ENCODE results near the gene SAFB. TPM values are rescaled to one million over a fixed set of nuclear protein-coding genes. Genes with fewer than 3 reads are reported as not detected.

SAFB gene
- total RNA-seq, 1 donor from 2014 or later = 61.1 TPM

- H3K9ac ChIP-seq (ENCODE audit: low read depth in 1 of 3, low read length in 3 of 3) = no peak overlapping the region
- H3K27ac ChIP-seq (ENCODE audit: low read depth, low read length) = no peak overlapping the region
- H3K4me3 ChIP-seq (ENCODE audit: low read length in 3 of 3) = no peak overlapping the region
- peaks cover 43 to 56% (median 46%) of the 10 kb centered on the region in 3 donors for H3K36me3 ChIP-seq (ENCODE audit: control insufficient read depth in 3 of 3, insufficient read depth in 3 of 3, low read length in 3 of 3)
- H3K27me3 ChIP-seq (ENCODE audit: control insufficient read depth in 3 of 3, insufficient read depth in 3 of 3, low read length in 3 of 3) = no peaks in the 10 kb centered on the region
- no peaks in the 10 kb centered on the region for H3K4me1 ChIP-seq (ENCODE audit: control insufficient read depth in 3 of 3, insufficient read depth in 3 of 3, low read length in 3 of 3)
- H3K9me3 ChIP-seq (ENCODE audit: control insufficient read depth in 3 of 3, low read length in 3 of 3) = no peaks in the 10 kb centered on the region
Observed at GRCh38 chr19:5703819-5704818, 81.2 kb downstream of the SAFB start.

GRCh38 chr19:5705552-5705951, 82.7 kb downstream of the SAFB start:
- H3K4me1 ChIP-seq (ENCODE audit: control insufficient read depth in 3 of 3, insufficient read depth in 3 of 3, low read length in 3 of 3) = no peaks in the 10 kb centered on the region
- H3K27ac ChIP-seq (ENCODE audit: low read depth, low read length) = no peak overlapping the region
- H3K9ac ChIP-seq (ENCODE audit: low read depth in 1 of 3, low read length in 3 of 3) = no peak overlapping the region
- no peaks in the 10 kb centered on the region for H3K27me3 ChIP-seq (ENCODE audit: control insufficient read depth in 3 of 3, insufficient read depth in 3 of 3, low read length in 3 of 3)
- no peak overlapping the region for H3K4me3 ChIP-seq (ENCODE audit: low read length in 3 of 3)
- H3K36me3 ChIP-seq (ENCODE audit: control insufficient read depth in 3 of 3, insufficient read depth in 3 of 3, low read length in 3 of 3) = peaks cover 44 to 50% (median 44%) of the 10 kb centered on the region in 3 donors
- H3K9me3 ChIP-seq (ENCODE audit: control insufficient read depth in 3 of 3, low read length in 3 of 3) = no peaks in the 10 kb centered on the region

DNA sequence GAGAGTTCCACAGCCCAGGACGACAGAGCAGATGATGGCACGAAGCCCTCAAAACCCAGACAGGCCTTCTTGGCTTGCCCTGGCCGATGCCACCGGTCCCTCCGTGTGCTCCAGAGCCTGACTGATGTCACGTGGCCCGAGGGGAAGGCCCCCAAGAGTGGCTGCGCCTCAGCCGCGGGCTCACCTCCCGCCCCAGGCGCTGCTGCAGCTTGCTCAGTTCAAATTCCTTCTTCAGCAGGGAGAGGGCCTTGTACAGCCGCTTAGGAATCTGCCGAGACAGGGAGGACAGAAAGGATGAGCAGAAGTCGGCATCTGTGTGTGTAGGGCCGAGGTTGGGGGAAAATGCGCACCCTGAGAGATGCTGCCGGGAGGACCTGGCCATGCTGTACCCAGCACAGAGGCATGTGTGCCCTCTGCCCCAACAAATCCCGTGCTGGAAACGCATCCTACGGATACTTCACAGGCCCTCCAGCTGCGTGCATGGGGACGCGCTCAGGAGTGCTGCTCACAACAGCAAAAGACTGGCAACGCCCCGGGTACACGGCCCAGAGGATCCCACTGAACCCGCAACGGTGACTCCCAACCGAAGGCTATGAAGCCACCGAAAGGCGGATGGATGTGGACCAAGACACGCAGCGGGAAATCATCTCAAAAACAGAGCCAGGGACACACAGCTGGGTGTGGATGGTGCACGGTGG, 84.1 kb downstream of the SAFB start:
- Histone ChIP-seq H3K9me3 (ENCODE audit: control insufficient read depth in 3 of 3, low read length in 3 of 3) (no peaks in the 10 kb centered on the region), H3K9ac (ENCODE audit: low read depth in 1 of 3, low read length in 3 of 3) (no peak overlapping the region), H3K36me3 (ENCODE audit: control insufficient read depth in 3 of 3, insufficient read depth in 3 of 3, low read length in 3 of 3) (peaks cover 51 to 58% (median 53%) of the 10 kb centered on the region in 3 donors), H3K4me3 (ENCODE audit: low read length in 3 of 3) (no peak overlapping the region), H3K27me3 (ENCODE audit: control insufficient read depth in 3 of 3, insufficient read depth in 3 of 3, low read length in 3 of 3) (no peaks in the 10 kb centered on the region), H3K4me1 (ENCODE audit: control insufficient read depth in 3 of 3, insufficient read depth in 3 of 3, low read length in 3 of 3) (no peaks in the 10 kb centered on the region), H3K27ac (ENCODE audit: low read depth, low read length) (no peak overlapping the region)

DNA sequence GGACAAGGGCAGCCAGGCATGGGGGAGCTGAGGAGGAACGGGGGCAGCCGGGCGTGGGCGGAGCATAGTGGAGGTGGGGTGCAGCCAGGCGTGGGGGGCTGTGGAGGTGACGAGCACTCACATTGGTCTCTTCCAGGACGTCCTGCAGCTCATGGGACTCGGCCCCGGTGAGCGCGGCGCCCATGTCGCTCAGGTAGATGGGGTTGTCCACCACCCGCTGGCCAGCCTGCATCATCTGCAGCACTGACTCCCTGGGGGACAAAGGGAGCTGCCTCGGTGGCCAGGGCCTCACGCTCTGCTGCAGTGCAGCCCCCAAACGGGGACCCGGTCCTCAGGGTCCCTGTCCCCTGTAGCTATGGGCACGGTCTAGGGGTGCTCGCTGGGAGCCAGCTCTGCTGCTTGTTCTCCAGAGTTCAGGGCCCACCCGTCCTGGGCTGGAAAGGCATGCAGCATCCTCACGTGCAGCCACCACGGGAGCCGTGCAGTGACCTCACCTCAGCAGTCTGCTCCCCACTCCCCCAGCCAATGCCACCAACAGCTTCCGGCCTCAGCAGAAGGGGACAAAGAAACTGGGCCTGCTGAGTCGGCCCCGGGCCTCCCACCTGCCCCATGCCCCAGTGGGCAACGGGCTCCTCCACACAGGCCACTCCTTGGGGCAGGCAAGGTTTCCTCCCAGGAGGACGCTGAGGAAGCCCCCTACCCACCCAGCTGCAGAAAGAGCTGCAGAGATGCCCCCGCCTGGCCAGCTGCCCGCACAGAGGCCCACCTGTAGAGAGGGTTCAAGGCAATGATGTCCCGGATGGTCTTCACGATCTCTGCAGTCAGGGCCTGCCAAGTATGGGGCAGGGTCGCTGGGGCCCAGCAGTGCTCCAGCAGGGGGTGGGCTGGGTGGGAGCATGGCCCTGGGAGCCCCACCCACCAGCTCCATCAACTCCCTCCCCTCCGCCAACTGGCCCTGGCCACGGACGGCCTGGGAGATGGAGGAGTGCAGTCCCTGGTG, 85.0 kb downstream of the SAFB start:
- H3K36me3 ChIP-seq (ENCODE audit: control insufficient read depth in 3 of 3, insufficient read depth in 3 of 3, low read length in 3 of 3) = peaks cover 60 to 66% (median 60%) of the 10 kb centered on the region in 3 donors
- no peaks in the 10 kb centered on the region for H3K9me3 ChIP-seq (ENCODE audit: control insufficient read depth in 3 of 3, low read length in 3 of 3)
- no peak overlapping the region for H3K9ac ChIP-seq (ENCODE audit: low read depth in 1 of 3, low read length in 3 of 3)
- H3K4me3 ChIP-seq (ENCODE audit: low read length in 3 of 3) = no peak overlapping the region
- H3K27ac ChIP-seq (ENCODE audit: low read depth, low read length) = no peak overlapping the region
- H3K4me1 ChIP-seq (ENCODE audit: control insufficient read depth in 3 of 3, insufficient read depth in 3 of 3, low read length in 3 of 3) = no peaks in the 10 kb centered on the region
- H3K27me3 ChIP-seq (ENCODE audit: control insufficient read depth in 3 of 3, insufficient read depth in 3 of 3, low read length in 3 of 3) = no peaks in the 10 kb centered on the region

DNA sequence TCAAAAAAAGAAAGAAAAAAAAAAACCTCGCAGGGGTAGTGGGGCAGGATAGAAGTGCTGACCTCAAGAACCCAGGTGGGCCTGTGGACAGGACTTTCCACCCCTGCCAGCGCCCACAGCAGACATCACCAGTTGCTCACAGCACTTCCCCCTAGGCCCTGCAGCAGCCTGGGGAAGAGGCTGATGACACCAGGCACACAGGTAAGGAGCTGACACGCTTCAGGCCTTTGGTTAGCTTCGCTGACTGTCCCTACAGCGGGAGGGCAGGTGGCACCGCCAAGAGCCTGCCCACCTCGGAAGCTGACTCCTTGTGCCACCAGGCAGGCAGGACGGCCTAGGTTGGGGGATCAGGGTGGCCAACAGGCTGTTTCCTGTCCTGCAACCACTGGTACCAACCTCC, 88.1 kb downstream of the SAFB start:
- H3K27ac ChIP-seq (ENCODE audit: low read depth, low read length) = no peak overlapping the region
- H3K4me1 ChIP-seq (ENCODE audit: control insufficient read depth in 3 of 3, insufficient read depth in 3 of 3, low read length in 3 of 3) = no peaks in the 10 kb centered on the region
- no peak overlapping the region for H3K4me3 ChIP-seq (ENCODE audit: low read length in 3 of 3)
- H3K9me3 ChIP-seq (ENCODE audit: control insufficient read depth in 3 of 3, low read length in 3 of 3) = no peaks in the 10 kb centered on the region
- H3K36me3 ChIP-seq (ENCODE audit: control insufficient read depth in 3 of 3, insufficient read depth in 3 of 3, low read length in 3 of 3) = peaks cover 46 to 52% (median 49%) of the 10 kb centered on the region in 3 donors
- H3K27me3 ChIP-seq (ENCODE audit: control insufficient read depth in 3 of 3, insufficient read depth in 3 of 3, low read length in 3 of 3) = no peaks in the 10 kb centered on the region
- H3K9ac ChIP-seq (ENCODE audit: low read depth in 1 of 3, low read length in 3 of 3) = no peak overlapping the region

DNA sequence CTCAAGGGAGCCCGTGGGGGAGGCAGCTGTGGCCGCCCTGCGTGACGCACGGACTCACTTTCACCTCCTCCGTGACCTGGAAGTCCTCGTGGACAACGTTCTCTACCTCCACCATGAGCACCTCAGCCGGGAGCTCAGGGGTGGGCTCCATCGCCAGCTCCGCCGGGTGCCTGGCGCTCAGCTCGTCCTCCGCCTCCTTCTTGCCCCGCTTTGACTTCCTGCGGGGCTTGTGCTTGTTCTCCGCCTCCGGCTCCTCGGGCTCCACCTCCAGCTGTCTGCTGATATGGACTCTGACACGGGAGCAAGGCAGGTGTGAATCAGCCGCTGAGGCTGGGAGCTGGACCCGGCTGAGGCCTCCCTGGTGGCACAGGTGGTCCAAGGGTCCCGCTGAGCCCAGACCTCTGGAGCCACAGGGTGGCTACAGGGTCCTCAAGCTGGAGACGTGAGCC, 88.9 kb downstream of the SAFB start:
- H3K36me3 ChIP-seq (ENCODE audit: control insufficient read depth in 3 of 3, insufficient read depth in 3 of 3, low read length in 3 of 3) = peaks cover 43 to 48% (median 45%) of the 10 kb centered on the region in 3 donors
- no peak overlapping the region for H3K9ac ChIP-seq (ENCODE audit: low read depth in 1 of 3, low read length in 3 of 3)
- H3K4me3 ChIP-seq (ENCODE audit: low read length in 3 of 3) = no peak overlapping the region
- H3K4me1 ChIP-seq (ENCODE audit: control insufficient read depth in 3 of 3, insufficient read depth in 3 of 3, low read length in 3 of 3) = no peaks in the 10 kb centered on the region
- no peaks in the 10 kb centered on the region for H3K27me3 ChIP-seq (ENCODE audit: control insufficient read depth in 3 of 3, insufficient read depth in 3 of 3, low read length in 3 of 3)
- no peak overlapping the region for H3K27ac ChIP-seq (ENCODE audit: low read depth, low read length)
- no peaks in the 10 kb centered on the region for H3K9me3 ChIP-seq (ENCODE audit: control insufficient read depth in 3 of 3, low read length in 3 of 3)

GRCh38 chr19:5713228-5713627, 90.3 kb downstream of the SAFB start:
- Histone ChIP-seq H3K36me3 (ENCODE audit: control insufficient read depth in 3 of 3, insufficient read depth in 3 of 3, low read length in 3 of 3) (peaks cover 33 to 39% (median 33%) of the 10 kb centered on the region in 3 donors), H3K9me3 (ENCODE audit: control insufficient read depth in 3 of 3, low read length in 3 of 3) (no peaks in the 10 kb centered on the region), H3K4me1 (ENCODE audit: control insufficient read depth in 3 of 3, insufficient read depth in 3 of 3, low read length in 3 of 3) (peaks cover 10 to 11% (median 11%) of the 10 kb centered on the region in 3 donors)

DNA sequence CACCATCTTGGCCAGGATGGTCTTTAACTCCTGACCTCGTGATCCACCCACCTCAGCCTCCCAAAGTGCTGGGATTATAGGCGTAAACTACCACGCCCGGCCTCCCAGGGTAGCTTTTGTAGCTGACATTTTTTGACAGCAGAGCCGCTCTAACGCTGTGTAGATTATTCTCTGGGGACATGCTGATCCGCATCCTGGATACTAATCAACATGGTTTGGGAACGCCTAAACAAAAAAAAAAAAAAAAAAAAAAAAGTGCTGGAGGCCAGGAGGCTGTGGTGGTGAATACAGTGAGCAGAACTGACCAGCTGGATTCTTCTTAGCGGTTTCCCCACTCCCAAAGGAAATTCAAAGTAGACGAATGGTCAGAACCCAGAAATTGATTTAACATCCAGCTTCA, 91.9 kb downstream of the SAFB start:
- Histone ChIP-seq H3K4me1 (ENCODE audit: control insufficient read depth in 3 of 3, insufficient read depth in 3 of 3, low read length in 3 of 3) (peaks cover 22 to 25% (median 23%) of the 10 kb centered on the region in 3 donors), H3K27ac (ENCODE audit: low read depth, low read length) (no peak overlapping the region), H3K9ac (ENCODE audit: low read depth in 1 of 3, low read length in 3 of 3) (no peak overlapping the region), H3K27me3 (ENCODE audit: control insufficient read depth in 3 of 3, insufficient read depth in 3 of 3, low read length in 3 of 3) (no peaks in the 10 kb centered on the region), H3K36me3 (ENCODE audit: control insufficient read depth in 3 of 3, insufficient read depth in 3 of 3, low read length in 3 of 3) (peaks cover 33 to 35% (median 33%) of the 10 kb centered on the region in 3 donors), H3K4me3 (ENCODE audit: low read length in 3 of 3) (no peak overlapping the region), H3K9me3 (ENCODE audit: control insufficient read depth in 3 of 3, low read length in 3 of 3) (no peaks in the 10 kb centered on the region)

More at GRCh38 chr19:5713228-5713627, 90.3 kb downstream of the SAFB start:
- no peak overlapping the region for H3K27ac ChIP-seq (ENCODE audit: low read depth, low read length)
- no peaks in the 10 kb centered on the region for H3K27me3 ChIP-seq (ENCODE audit: control insufficient read depth in 3 of 3, insufficient read depth in 3 of 3, low read length in 3 of 3)
- H3K9ac ChIP-seq (ENCODE audit: low read depth in 1 of 3, low read length in 3 of 3) = no peak overlapping the region
- H3K4me3 ChIP-seq (ENCODE audit: low read length in 3 of 3) = no peak overlapping the region

GRCh38 chr19:5717215-5717935, 94.5 kb downstream of the SAFB start:
- Histone ChIP-seq H3K36me3 (ENCODE audit: control insufficient read depth in 3 of 3, insufficient read depth in 3 of 3, low read length in 3 of 3) (peaks cover 17 to 18% (median 18%) of the 10 kb centered on the region in 3 donors), H3K9me3 (ENCODE audit: control insufficient read depth in 3 of 3, low read length in 3 of 3) (no peaks in the 10 kb centered on the region), H3K27ac (ENCODE audit: low read depth, low read length) (no peak overlapping the region), H3K4me3 (ENCODE audit: low read length in 3 of 3) (no peak overlapping the region), H3K27me3 (ENCODE audit: control insufficient read depth in 3 of 3, insufficient read depth in 3 of 3, low read length in 3 of 3) (no peaks in the 10 kb centered on the region), H3K4me1 (ENCODE audit: control insufficient read depth in 3 of 3, insufficient read depth in 3 of 3, low read length in 3 of 3) (peaks cover 23 to 33% (median 26%) of the 10 kb centered on the region in 3 donors), H3K9ac (ENCODE audit: low read depth in 1 of 3, low read length in 3 of 3) (no peak overlapping the region)

All from skeletal muscle tissue (tissue), 4 donors.